NCI-H1417 (cell line): ENCODE data around the gene PRMT3.
A peak's percentile ranks its signal among the peaks of the same experiment; 100 is the strongest.
"Not testable (repeated sequence)": the region's sequence is repeated elsewhere in the genome, so short reads cannot be mapped to it uniquely, and the experiment has no call there.

Experiments
- DNase-seq, 3 experiments: peaks; one replicate each; lab custom pipeline; 2025; lab: John Stamatoyannopoulos, UW

PRMT3 gene

DNA sequence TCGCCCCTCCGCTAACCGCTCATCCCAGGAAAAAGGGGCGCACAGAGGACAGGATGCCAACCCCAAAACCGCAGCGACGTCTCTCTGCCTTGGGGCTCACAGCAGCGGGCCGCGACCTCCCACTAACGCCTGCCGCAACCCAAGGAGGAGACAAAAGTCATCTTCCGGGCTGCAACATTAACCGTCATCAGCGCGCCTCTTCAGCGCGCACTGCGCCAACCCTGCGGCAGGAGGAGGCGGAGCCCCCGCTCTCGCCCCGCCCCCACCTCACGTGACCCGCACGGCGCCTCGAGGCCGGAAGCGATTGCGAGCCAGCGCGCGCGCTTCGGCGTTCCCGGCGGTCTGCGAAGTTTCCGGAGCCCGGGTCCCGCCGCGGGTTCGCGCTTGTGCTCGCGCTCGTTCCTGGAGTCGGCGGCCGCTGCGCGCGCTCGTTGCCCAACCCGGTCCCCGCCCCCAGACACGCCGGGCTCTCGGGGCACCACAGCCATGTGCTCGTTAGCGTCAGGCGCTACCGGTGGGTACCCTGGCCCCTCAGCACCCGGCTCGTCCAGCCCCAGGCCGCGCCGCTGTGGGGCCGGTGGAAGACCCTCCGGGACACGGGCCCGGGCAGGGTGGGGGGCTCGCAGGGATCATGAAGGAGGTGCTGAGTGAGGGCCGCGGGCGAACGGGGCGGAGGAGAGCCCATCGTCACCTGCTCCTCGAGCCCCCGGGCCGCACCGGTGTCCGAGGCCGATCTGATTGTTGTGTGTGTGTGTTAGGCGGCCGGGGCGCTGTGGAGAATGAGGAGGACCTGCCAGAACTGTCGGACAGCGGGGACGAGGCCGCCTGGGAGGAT, at the start of gene PRMT3:
PRMT3 (plus strand) TSS at position 456 of the 835 bp plus-strand sequence; CDS start at position 487, 31 bp downstream.
- DNase-seq: peak; percentile 98

DNA sequence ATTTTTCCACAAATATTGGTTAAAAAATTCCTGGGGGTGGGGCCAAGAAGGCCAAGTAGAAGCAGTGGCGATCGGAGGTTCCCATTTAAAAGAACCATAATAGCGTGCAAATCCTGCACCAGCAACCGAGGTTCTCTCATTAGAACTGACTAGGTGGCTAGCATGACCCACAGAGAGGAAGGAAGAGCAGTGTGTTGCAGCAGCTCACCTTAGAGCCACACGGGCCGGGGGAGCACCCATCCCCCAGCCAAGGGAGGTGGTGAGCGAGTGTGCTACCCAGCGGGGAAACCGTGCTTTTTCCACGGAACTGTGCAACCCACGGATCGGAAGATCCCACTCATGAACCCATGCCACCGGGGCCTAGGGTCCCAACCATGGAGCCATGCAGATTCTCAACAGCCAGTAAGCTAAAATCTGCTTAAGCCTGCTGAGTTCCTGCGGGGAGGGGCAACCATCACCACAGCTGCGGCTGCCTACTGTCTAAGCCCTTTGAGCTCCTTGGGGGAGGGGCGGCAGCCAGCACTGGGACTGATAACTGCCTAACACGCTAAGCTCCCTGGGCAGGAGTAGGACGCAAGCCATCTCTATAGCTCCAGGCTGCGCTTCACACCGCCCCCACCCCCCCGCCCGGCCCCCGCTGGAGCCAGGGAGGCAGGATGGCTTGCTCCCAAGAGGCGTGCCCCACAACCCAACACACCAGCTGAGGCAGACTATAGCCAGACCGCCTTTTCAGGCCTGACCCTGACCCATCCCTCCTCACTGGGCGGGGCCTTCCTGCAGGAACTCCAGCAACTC, 45.0 kb upstream of the PRMT3 start:
- DNase-seq: no peak

GRCh38 chr11:20351136-20351535, 36.4 kb upstream of the PRMT3 start:
- no peak for DNase-seq

DNA sequence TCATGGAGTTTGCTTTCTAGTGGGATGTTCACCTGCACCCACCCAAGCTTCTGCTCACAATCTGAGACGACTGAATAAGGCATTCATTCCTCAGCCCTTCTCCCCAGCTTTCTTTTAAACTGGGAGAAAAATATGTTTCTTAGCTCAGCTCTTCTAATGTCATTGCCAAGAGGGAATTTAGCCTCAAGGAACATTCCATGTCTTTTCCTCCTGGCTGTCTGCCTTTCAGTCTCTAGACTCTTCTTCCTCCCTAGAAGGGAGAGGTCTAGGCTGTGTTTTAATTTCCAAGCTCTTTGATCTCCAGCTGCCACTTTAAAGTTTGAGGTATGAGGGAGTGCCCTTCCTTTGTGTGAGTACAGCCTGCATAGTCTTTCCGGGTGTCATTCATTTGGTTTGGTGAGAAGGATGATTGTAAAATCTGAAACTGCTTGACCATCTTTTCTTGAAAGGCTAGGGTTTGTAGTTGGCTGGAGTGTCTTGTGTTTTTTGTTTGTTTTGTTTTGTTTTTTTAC, 35.7 kb upstream of the PRMT3 start:
- DNase-seq: no peak

DNA sequence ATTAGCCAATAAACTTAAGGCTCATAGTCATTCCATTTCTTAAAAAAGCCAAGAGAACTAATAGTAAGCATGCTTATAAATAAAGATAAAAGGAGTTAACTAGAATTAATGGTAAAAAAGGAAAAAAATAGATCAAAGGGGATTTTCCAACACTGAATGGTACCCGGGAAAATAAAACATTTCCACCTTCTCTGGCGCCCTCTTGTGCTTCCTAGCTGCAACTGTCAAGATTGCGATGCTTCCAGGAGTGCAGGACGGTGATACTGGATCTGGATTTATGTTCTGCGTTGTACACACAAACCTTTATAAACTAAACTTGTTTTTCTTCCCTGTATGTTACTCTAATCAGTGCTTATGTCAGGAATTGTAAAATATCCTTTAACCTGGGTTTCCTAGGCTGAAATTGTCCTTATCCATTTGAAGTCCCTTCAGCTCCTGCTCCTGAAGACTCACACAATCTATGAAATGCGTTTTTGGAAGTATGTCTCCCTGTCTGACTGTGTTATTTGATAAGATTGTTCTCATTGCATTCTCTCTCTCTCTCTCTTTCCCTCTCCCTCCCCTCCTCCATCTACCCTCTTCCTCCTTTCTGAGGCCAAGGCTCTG, 33.6 kb upstream of the PRMT3 start:
- DNase-seq: peak; percentile 24 to 69 (median 66)

GRCh38 chr11:20355221-20356219, 32.0 kb upstream of the PRMT3 start:
- peak; percentile 19 to 55 (median 41) for DNase-seq

DNA sequence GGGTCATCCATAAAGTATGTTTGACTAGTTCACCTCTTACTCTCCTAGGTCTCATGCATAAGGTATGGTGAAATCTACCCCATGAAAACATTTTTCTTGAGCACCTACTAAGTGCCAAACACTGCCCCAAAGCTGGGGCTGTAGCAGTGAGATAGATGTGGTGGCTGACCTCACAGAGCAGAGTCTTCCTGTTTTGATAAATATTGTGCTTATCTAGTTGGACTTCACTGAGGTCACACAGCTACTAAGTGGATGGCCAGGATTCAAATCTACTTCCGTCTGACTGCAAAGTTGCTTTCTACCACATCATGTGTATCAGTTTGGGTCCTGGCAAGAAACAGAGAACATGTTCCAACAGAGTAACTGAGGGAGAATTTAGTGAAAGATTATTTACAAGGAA, 30.4 kb upstream of the PRMT3 start:
- no peak for DNase-seq

GRCh38 chr11:20360650-20361049, 26.9 kb upstream of the PRMT3 start:
- no peak for DNase-seq

GRCh38 chr11:20362481-20362880, 25.0 kb upstream of the PRMT3 start:
- no peak for DNase-seq

DNA sequence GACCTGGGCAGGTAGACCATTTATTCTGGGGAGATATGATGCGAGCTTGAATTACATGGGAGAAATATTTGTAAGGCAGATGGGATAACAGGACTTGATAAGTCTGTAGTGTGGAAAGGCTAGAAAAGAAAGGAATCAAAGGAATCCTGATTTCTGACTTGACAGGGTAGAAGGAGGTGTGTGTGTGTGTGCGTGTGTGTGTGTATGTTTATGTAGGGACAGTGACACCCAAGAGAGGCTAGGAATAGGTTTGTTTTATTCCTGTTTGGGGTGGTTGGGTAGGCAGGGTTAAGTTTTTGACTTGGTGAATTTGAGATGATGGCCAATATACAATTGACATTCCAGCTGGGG, 24.4 kb upstream of the PRMT3 start:
- DNase-seq: no peak

- peak; percentile 75 to 88 (median 87) for DNase-seq
These were observed 23.8 kb upstream of the PRMT3 start, which contains the start of gene HTATIP2 for GRCh38 chr11:20363500-20364340. TSS of gene HTATIP2 (plus strand) at chr11:20363714. CDS start at chr11:20364238, 524 bp downstream.

GRCh38 chr11:20364341-20364792, 23.1 kb upstream of the PRMT3 start:
- DNase-seq: peak in 1 of 3 experiments; percentile 80

GRCh38 chr11:20365465-20365864, 22.1 kb upstream of the PRMT3 start:
- not testable (repeated sequence) for DNase-seq

GRCh38 chr11:20367313-20367948, 20.1 kb upstream of the PRMT3 start:
- no peak for DNase-seq

DNA sequence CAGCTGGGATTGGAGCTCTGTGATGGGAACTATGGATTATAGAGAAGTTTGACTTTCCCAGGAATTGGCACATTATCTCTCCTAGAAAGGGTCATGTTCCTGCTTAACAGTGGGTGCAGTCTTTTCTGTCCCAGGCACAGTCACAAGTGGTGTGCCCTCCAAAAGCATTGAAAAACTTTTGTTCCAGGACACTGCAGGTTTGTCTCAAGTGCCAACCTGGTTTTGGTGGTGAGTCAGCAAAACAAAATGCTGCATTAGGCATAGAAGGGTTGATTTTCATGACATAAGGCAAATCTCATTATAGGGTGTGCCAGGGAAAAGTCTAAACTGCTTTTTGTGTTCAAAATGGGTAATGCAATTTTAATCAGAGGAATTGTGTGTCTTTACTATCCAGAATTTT, 19.1 kb upstream of the PRMT3 start:
- no peak for DNase-seq

GRCh38 chr11:20369826-20370225, 17.7 kb upstream of the PRMT3 start:
- no peak for DNase-seq

DNA sequence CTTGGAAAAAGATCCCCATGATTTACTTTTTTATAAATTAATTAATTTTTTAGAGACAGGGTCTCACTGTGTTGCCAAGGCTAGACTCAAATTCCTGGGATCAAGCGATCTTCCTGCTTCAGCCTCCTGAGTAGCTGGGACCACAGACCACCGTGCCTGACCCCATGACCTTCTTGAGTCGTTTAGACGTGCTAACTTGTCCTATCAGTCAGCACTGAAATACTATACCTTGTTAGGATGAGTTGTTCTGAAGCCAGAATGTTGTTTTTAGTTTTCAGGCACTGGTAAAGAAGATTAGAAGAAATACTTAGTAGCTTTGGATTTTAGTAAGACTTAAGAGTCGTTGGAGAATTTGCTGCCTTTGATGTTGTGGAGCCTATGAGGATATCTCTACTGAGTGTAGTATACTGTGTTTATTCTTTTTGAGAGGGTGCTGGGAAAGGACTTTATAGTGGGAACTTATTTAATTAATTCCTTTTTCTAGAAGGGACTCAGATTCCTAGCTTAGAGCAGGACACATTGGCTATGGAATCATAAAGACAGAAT, 15.4 kb upstream of the PRMT3 start:
- DNase-seq: no peak

GRCh38 chr11:20373147-20373546, 14.4 kb upstream of the PRMT3 start:
- DNase-seq: no peak

DNA sequence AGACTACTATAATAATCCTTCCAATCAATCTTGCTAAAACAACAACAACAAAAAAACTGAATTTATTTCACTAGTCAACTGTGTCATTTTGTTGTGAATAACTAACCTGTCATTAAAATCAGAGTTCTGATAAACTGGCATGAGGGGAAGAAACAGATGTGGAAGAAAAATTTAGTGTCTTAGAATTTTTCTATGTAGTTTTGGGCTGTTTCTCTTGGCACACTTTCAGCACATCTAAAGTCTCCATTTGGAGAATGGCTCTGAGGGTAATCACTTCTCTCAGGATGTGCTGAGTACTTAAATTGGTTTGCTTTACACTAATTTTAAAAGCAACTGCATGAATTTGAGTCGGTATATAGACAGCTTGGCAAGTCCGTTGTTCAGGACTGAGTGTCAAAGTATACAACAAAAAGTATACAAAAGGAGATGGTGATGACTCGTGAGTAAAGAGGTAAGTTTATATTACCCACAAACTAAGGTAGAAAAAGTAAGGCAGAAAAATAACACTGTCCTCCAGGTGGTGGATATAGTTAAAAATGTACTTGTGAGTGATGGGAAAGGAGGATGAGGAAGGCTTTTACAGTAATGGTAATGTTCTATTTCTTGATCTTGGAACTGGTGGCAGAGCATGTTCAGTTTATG, 13.8 kb upstream of the PRMT3 start:
- DNase-seq: no peak
